Upper lobe of left lung (tissue), 4 donors: Measurements from ENCODE around the gene CSTF2.

Source experiments
- EP300 ChIP-seq, 4 donors: sonication (generic); formaldehyde crosslinking; IDR thresholded peaks; one replicate each; pipeline ENCODE4 v1.5.1; 2017; ENCODE audit warnings: antibody characterized with exemption in 4 of 4, control low read depth in 2 of 4
- POLR2AphosphoS5 ChIP-seq, 2 donors: sonication (generic); formaldehyde crosslinking; IDR thresholded peaks; one replicate each; pipeline ENCODE4 v1.5.1; 2017; ENCODE audit warnings: antibody characterized with exemption in 2 of 2
- TF ChIP-seq, protein P1 (sequence below), 6 experiments: fragments of 450-650 bp in 4 of 6; fragments of 200-600 bp in 2 of 6; sonication (generic) in 2 of 6; IDR thresholded peaks; one replicate each; pipeline ENCODE4 v1.5.1; 2016 to 2019; ENCODE audit warnings: antibody characterized with exemption in 6 of 6

DNA sequence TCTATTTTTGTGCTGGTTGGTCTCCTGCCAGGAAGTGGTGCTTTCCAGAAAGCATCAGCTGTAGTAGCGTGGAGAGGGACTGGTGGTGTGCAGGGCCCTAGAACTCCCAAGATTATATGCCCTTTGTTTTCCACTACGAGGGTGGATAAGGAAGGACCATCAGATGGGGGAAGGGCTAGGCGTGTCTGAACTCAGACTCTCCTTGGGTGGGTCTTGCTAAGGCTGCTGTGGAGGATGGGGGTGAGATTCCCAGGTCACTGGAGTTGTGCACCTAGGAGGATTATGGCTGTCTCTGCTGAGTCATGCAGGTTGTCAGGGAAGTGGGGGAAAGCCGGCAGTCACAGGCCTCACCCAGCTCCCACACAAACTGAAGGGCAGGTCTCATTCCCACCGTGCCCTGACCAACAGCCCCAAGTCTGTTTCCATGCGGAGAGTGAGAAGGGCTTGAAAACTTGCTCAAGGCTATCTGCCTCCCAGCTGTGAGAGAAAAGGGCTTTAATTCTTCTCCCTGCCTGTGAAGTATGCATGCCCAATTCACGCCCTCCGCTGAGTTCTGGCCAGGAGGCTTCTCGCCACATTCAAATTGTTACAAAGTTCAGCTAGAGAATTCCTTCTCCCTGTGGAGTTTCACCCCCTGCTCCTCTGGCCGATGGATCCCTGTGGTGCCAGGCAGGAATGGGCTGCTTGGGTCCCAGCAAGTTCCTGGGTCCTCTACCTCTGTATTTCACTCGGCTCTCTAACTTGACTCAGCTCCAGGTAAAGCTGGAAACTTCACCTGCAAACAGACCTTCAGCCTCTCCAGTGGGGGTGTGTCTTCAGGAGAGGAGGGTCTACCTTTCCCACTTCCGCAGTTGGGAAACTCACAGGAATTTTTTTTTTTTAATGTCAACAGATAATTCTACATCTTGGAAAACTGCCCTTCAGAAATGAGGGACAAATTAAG, 7.7 kb upstream of the CSTF2 start:
- TF ChIP-seq, protein P1, sequence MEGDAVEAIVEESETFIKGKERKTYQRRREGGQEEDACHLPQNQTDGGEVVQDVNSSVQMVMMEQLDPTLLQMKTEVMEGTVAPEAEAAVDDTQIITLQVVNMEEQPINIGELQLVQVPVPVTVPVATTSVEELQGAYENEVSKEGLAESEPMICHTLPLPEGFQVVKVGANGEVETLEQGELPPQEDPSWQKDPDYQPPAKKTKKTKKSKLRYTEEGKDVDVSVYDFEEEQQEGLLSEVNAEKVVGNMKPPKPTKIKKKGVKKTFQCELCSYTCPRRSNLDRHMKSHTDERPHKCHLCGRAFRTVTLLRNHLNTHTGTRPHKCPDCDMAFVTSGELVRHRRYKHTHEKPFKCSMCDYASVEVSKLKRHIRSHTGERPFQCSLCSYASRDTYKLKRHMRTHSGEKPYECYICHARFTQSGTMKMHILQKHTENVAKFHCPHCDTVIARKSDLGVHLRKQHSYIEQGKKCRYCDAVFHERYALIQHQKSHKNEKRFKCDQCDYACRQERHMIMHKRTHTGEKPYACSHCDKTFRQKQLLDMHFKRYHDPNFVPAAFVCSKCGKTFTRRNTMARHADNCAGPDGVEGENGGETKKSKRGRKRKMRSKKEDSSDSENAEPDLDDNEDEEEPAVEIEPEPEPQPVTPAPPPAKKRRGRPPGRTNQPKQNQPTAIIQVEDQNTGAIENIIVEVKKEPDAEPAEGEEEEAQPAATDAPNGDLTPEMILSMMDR (IDR thresholded peaks at IDR 0.05): no peak
- TF ChIP-seq EP300 (IDR thresholded peaks at IDR 0.05): no peak
- TF ChIP-seq POLR2AphosphoS5 (IDR thresholded peaks at IDR 0.05): no peak
